ENCODE measurements around the gene TMC8. TPM values are rescaled to one million over a fixed set of nuclear protein-coding genes. Genes with fewer than 3 reads are reported as not detected.

TMC8 gene
- total and polyA plus RNA-seq, 12 donors, result 0.44 to 28.8 (median 6.3) TPM

DNA sequence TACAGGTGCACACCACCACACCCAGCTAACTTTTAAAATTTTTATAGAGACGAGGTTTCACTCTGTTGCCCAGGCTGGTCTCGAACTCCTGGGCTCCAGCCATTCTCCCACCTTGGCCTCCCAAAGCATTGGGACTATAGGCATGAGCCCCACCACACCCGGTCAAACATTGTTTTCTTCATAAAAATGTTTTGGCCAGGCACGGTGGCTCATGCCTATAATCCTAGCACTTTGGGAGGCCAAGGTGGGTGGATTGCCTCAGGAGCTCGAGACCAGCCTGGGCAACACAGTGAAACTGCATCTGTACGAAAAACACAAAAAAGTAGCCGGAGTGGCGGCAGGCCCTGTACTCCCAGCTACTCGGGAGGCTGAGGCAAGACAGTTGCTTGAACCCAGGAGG is 14.2 kb upstream of the TMC8 start:
- Histone ChIP-seq H3K4me1 (replicated peaks in 1 of 2) (no peaks in the 10 kb centered on the region), H3K4me3 (no peak overlapping the region), H3K36me3 (replicated peaks in 1 of 2) (no peaks in the 10 kb centered on the region), H3K27ac (no peak overlapping the region), H3K27me3 (peaks cover 6% of the 10 kb centered on the region), H3K9me3 (replicated peaks in 1 of 3) (no peaks in the 10 kb centered on the region)
- TF ChIP-seq POLR2A (IDR thresholded peaks at IDR 0.05), result no peak
- TF ChIP-seq, protein P1, sequence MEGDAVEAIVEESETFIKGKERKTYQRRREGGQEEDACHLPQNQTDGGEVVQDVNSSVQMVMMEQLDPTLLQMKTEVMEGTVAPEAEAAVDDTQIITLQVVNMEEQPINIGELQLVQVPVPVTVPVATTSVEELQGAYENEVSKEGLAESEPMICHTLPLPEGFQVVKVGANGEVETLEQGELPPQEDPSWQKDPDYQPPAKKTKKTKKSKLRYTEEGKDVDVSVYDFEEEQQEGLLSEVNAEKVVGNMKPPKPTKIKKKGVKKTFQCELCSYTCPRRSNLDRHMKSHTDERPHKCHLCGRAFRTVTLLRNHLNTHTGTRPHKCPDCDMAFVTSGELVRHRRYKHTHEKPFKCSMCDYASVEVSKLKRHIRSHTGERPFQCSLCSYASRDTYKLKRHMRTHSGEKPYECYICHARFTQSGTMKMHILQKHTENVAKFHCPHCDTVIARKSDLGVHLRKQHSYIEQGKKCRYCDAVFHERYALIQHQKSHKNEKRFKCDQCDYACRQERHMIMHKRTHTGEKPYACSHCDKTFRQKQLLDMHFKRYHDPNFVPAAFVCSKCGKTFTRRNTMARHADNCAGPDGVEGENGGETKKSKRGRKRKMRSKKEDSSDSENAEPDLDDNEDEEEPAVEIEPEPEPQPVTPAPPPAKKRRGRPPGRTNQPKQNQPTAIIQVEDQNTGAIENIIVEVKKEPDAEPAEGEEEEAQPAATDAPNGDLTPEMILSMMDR (IDR thresholded peaks at IDR 0.05), result no peak
- DNase-seq, result no peak
- intact Hi-C loops (cut with DNase I), result no loop called here
- 88 to 95% (median 92%) methylated on average over 7 to 9 of the region's 9 CpGs for WGBS, 4 donors

DNA sequence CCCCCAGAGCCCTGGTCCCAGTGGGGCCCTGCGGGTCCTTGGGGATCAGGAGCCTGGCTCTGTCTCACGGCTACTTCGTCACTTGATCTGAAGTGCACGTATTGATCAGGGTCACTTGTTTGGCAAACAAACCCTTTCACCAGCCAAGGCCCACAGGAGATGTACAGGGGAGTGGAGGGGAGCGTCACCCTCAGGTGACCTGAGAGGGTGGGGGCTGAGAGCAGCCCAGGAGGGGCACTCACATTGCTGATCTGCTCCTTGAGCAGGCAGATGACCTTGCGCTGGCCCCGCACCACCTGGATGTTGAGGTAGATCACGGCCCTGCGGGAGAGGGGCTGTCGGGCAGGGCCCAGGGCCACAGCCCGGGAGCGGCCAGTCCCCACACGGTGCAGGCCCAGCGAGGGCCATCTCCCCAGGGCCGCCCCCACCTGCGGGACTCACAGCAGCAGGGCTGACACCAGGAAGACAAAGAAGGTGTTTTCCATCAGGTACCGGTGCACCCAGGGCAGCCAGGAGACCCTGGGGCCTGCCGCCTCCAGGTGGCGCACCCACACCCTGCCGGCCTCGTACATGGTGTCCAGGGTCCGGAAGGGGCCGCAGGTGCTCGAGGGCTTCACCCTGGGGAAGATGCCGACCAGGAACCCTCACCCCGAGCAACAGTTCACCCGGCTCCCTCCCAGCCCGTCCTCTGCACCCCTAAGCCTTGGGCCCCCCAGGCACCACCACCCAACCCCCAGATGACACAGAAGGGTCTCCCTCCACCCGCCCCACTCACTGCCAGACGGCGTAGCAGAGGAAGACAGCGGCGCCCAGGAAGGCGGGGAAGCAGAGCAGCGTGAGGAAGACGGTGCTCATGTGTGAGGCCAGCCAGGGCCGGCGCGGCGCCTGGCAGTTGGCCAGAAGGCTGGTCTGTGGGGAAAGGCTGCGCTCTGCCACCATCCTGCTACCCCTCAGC is 13.3 kb upstream of the TMC8 start:
- no peaks in the 10 kb centered on the region for H3K4me1 ChIP-seq (replicated peaks in 1 of 2)
- intact Hi-C loops (cut with DNase I), result no loop called here
- TF ChIP-seq, protein P1 (IDR thresholded peaks at IDR 0.05), result peak in 2 of 6 experiments; percentile 23 to 28
- TF ChIP-seq POLR2A (IDR thresholded peaks at IDR 0.05), result no peak
- DNase-seq, result no peak
- peaks cover 6% of the 10 kb centered on the region for H3K27me3 ChIP-seq
- no peak overlapping the region for H3K4me3 ChIP-seq
- no peaks in the 10 kb centered on the region for H3K9me3 ChIP-seq (replicated peaks in 1 of 3)
- WGBS, 4 donors, result 20 to 71% (median 57%) methylated on average over 12 to 41 of the region's 41 CpGs
- no peak overlapping the region for H3K27ac ChIP-seq
- no peaks in the 10 kb centered on the region for H3K36me3 ChIP-seq (replicated peaks in 1 of 2)

DNA sequence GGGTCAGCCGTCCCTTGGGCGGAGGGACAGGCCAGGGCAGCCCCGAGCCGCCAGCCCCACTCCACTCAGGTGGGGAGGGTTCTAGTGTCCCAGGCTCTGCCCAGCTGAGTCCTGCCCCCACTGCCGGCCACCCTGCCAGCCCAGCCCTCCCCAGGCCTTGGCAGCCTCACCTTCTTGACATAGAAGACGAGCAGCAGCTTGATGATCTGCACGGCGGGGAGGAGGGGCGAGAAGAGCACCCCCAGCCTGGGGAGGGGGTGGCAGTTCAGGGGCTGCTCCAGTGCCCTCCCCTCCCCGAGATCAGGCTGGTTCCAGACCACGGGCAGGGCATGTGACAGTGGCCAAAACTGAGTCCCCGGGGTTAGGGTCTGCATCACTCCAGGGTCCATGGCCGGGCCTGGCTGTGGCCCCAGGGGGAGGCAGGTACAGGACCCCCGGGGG is 11.8 kb upstream of the TMC8 start:
- Histone ChIP-seq H3K27ac (no peak overlapping the region), H3K27me3 (peaks cover 2% of the 10 kb centered on the region), H3K9me3 (replicated peaks in 1 of 3) (no peaks in the 10 kb centered on the region), H3K36me3 (replicated peaks in 1 of 2) (no peaks in the 10 kb centered on the region), H3K4me3 (no peak overlapping the region), H3K4me1 (replicated peaks in 1 of 2) (no peaks in the 10 kb centered on the region)
- DNase-seq, result no peak
- intact Hi-C loops (cut with DNase I), result no loop called here
- TF ChIP-seq POLR2A (IDR thresholded peaks at IDR 0.05), result no peak
- TF ChIP-seq, protein P1 (IDR thresholded peaks at IDR 0.05), result no peak
- WGBS, 4 donors, result 54 to 86% (median 79%) methylated on average over 3 to 14 of the region's 14 CpGs; no CpG with 5 or more reads in 1 of the 4 donors

DNA sequence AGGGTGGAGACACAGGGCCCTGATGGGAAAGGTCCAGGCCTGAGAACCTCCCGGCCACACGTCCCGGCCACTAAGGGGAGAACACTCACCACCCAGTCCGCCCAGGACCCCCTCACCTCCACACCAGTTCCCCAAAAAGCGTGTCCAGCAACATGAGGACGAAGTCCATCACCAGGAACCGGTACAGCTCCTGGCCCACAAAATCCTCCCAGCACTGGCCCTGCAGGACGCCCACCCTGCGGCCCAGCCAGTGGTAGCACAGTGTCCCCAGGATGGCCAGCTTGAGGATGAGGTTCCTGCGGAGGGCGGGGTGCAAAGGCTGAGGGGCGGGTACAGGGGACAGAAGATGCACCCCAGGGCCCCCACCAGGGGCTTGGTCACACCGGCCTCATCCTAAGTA is 10.0 kb upstream of the TMC8 start:
- WGBS, 4 donors, result 95 to 99% (median 97%) methylated on average over 9 to 13 of the region's 13 CpGs
- intact Hi-C loops (cut with DNase I), result no loop called here
- no peak for DNase-seq
- Histone ChIP-seq H3K36me3 (replicated peaks in 1 of 2) (no peaks in the 10 kb centered on the region), H3K4me3 (no peak overlapping the region), H3K9me3 (replicated peaks in 1 of 3) (no peaks in the 10 kb centered on the region), H3K27me3 (no peaks in the 10 kb centered on the region), H3K27ac (no peak overlapping the region), H3K4me1 (replicated peaks in 1 of 2) (peaks cover 0 to 8% of the 10 kb centered on the region in 2 donors)
- TF ChIP-seq, protein P1 (IDR thresholded peaks at IDR 0.05), result no peak
- TF ChIP-seq POLR2A (IDR thresholded peaks at IDR 0.05), result no peak

Data from adrenal gland (tissue), 12 donors.